CD8-positive, alpha-beta memory T cell (primary cell): ENCODE measurements around the gene BACH2. TPM values are rescaled to one million over a fixed set of nuclear protein-coding genes. Genes with fewer than 3 reads are reported as not detected.

ENCODE experiments used
- CTCF ChIA-PET: fragments of 350-600 bp; sonication (Branson Sonifier 250); formaldehyde crosslinking; loops from one replicate; lab custom pipeline; 2021; ENCODE audit warnings: antibody characterized with exemption; lab: Charles Lee
- POLR2A ChIA-PET: fragments of 350-600 bp; sonication (Branson Sonifier 250); formaldehyde crosslinking; loops from one replicate; lab custom pipeline; 2021; ENCODE audit warnings: antibody characterized with exemption; lab: Charles Lee
- DNase-seq, 5 donors: peaks; one replicate each; pipeline versions ENCODE4 v3.0.0 to v3.0.0-alpha.2; 2020 to 2022; ENCODE audit warnings: mixed read lengths in 1 of 5
- H3K27ac ChIP-seq: one replicate; pipeline ENCODE4 v1.7.0; 2013; ENCODE audit warnings: low read depth, mild to moderate bottlenecking, low read length, moderate library complexity
- H3K27me3 ChIP-seq: 2 replicates; pipeline ENCODE4 v1.7.0; 2013; ENCODE audit warnings: low read length, mild to moderate bottlenecking; ENCODE audit not compliant: insufficient read depth, poor library complexity, severe bottlenecking
- H3K36me3 ChIP-seq: 2 replicates; pipeline ENCODE4 v1.7.0; 2013; ENCODE audit warnings: mild to moderate bottlenecking, low read length, moderate library complexity; ENCODE audit not compliant: insufficient read depth
- H3K4me1 ChIP-seq: 2 replicates; pipeline ENCODE4 v1.7.0; 2013; ENCODE audit warnings: mild to moderate bottlenecking, low read length, moderate library complexity; ENCODE audit not compliant: insufficient read depth
- H3K4me3 ChIP-seq: 2 replicates; pipeline ENCODE4 v1.7.0; 2013; ENCODE audit warnings: mild to moderate bottlenecking, low read length
- H3K9me3 ChIP-seq: 2 replicates; pipeline ENCODE4 v1.7.0; 2013; ENCODE audit warnings: mild to moderate bottlenecking, low read length
- H3K27ac Mint-ChIP-seq, 8 donors: one replicate each; pipeline ENCODE4 v1.8.0; 2020 to 2021; ENCODE audit warnings: mixed read lengths in 8 of 8, mild to moderate bottlenecking in 6 of 8, inconsistent platforms in 3 of 8, moderate library complexity in 3 of 8
- H3K27me3 Mint-ChIP-seq, 2 donors: one replicate each; pipeline ENCODE4 v1.8.0; 2020 to 2021; ENCODE audit warnings: mixed read lengths in 2 of 2, mild to moderate bottlenecking in 1 of 2, moderate library complexity in 1 of 2
- H3K36me3 Mint-ChIP-seq, 3 donors: one replicate each; pipeline ENCODE4 v1.8.0; 2020 to 2021; ENCODE audit warnings: mixed read lengths in 3 of 3, inconsistent platforms in 1 of 3, mild to moderate bottlenecking in 1 of 3
- H3K4me1 Mint-ChIP-seq, 3 donors: one replicate each; pipeline ENCODE4 v1.8.0; 2020 to 2021; ENCODE audit warnings: mixed read lengths in 3 of 3, inconsistent platforms in 1 of 3, mild to moderate bottlenecking in 1 of 3
- H3K4me3 Mint-ChIP-seq, 7 donors: one replicate each; pipeline ENCODE4 v1.8.0; 2020 to 2021; ENCODE audit warnings: mixed read lengths in 7 of 7, mild to moderate bottlenecking in 6 of 7, moderate library complexity in 4 of 7, inconsistent platforms in 2 of 7
- H3K9me3 Mint-ChIP-seq, 5 donors: one replicate each; pipeline ENCODE4 v1.8.0; 2020 to 2022; ENCODE audit warnings: mixed read lengths in 5 of 5, mild to moderate bottlenecking in 3 of 5, moderate library complexity in 2 of 5, inconsistent platforms in 1 of 5
- polyA plus RNA-seq: library from polyadenylated mRNA; unstranded; fragments of 300-500 nt; fragmentation: Illumina TruSeq; gene quantifications from one replicate; pipeline ENCODE4 v1.2.3, GENCODE V29; 2021
- total RNA-seq, 2 experiments: library from RNA; stranded (reverse); gene quantifications; one replicate each; pipeline ENCODE4 v1.2.3, GENCODE V29; 2021

Gene BACH2
- total and polyA plus RNA-seq, 3 experiments from 2014 or later = 7.4 to 41.8 (median 39.9) TPM

DNA sequence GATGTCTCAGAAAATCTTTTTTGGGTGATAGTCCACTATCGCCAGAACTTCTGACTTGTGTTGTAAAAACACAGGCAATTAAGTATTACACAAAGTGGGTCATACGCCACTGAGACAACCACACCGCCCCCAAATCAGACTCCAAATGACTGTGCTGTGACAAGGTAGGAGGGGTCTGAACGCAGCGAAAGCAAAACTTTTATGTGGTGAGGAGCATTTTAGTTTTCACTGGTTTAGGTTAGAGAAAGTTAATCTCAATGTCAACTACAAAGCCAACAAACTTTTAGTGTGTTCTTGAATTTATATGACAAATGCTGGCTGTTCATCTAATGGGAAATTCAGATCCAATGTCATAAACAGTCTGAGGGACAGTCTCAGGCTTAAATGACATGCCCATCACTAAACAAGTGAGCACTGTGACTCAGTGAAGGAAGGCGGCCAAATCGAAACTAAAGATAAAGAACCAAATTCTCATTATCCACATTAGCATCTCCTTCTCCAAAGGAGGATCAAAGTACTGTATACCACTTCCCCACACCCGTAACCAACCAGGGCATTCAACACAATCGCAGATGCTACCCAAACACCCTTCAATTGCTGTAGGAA, 215.7 kb downstream of the BACH2 start:
- H3K36me3 ChIP-seq = no peaks in the 10 kb centered on the region
- peak; percentile 42 to 85 (median 77) for DNase-seq
- peaks cover 78% of the 10 kb centered on the region for H3K4me1 ChIP-seq
- H3K27me3 Mint-ChIP-seq = peaks cover 1 to 6% of the 10 kb centered on the region in 2 donors
- H3K27me3 ChIP-seq = no peaks in the 10 kb centered on the region
- H3K9me3 ChIP-seq = no peaks in the 10 kb centered on the region
- POLR2A ChIA-PET = interaction anchor here (0.6 to 1.5 kb wide), 2 partner anchors 8 to 137 kb away, joined by 3 read pairs; no protein-coding TSS in a partner anchor
- CTCF ChIA-PET = no interaction called here
- H3K27ac ChIP-seq = peak overlapping the region; percentile 50
- peaks cover 89 to 100% (median 99%) of the 10 kb centered on the region in 3 donors for H3K4me1 Mint-ChIP-seq
- H3K4me3 Mint-ChIP-seq = peak overlapping the region; percentile 86 to 94 (median 89)
- H3K36me3 Mint-ChIP-seq = peaks cover 0 to 4% (median 2%) of the 10 kb centered on the region in 3 donors
- H3K9me3 Mint-ChIP-seq = no peaks in the 10 kb centered on the region
- peak overlapping the region; percentile 86 to 98 (median 94) for H3K27ac Mint-ChIP-seq
- peak overlapping the region; percentile 76 for H3K4me3 ChIP-seq

DNA sequence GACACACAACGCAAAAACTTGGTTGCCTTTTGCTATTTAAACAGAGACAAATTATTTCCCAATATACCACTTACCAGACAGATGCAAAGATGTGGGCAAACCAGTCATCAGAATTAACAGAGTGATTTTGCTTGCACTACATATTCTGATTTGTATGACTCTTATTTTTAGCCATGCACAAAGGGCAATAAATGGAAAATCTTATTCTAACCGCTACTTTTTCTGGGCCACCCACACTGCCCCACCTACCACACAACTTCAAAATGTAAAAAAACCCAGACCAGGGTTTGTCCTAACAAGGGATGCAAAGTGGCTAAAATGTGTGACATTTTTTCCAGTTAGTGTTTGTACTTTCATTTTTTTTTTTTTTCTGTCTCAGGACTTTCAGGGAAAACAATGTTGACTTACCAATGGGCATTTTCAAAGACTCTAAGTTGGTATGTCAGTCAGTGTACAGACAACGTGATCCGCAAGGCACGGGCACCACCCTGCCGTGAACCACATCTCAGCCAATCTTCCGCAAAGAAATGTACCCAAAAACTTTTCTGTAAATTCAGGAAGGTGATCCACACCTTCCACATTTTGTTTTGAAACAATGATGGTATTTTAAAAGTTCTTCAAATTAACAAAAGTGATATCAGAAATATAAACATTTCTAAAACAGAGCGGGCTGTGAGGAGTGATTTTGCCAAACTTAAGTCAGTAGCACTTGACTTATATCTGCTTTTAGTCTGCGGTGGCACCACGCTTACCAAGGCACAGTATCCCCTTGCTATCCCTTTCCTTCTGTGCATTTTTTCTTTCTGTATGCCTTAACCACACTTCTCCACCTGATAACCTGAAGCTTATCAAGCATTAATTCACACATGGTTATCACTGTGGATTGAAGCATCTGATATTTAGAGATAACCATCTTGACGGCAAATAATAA, 216.8 kb downstream of the BACH2 start:
- H3K36me3 ChIP-seq = no peaks in the 10 kb centered on the region
- H3K27ac Mint-ChIP-seq = peak overlapping the region; percentile 86 to 98 (median 94)
- H3K4me3 ChIP-seq = peak overlapping the region; percentile 76
- H3K27me3 ChIP-seq = no peaks in the 10 kb centered on the region
- H3K36me3 Mint-ChIP-seq = peaks cover 0 to 6% (median 0%) of the 10 kb centered on the region in 3 donors
- H3K4me1 Mint-ChIP-seq = peaks cover 89 to 97% (median 96%) of the 10 kb centered on the region in 3 donors
- no peaks in the 10 kb centered on the region for H3K9me3 Mint-ChIP-seq
- H3K4me3 Mint-ChIP-seq = peak overlapping the region; percentile 86 to 94 (median 89)
- peaks cover 73% of the 10 kb centered on the region for H3K4me1 ChIP-seq
- CTCF ChIA-PET = no interaction called here
- POLR2A ChIA-PET = interaction anchor here (0.6 kb wide), 1 partner anchor 139 kb away, joined by 3 read pairs; no protein-coding TSS in a partner anchor
- no peaks in the 10 kb centered on the region for H3K9me3 ChIP-seq
- DNase-seq = peak in 2 of 5 donors; percentile 21 to 29
- peaks cover 1 to 6% of the 10 kb centered on the region in 2 donors for H3K27me3 Mint-ChIP-seq
- peak overlapping the region; percentile 50 for H3K27ac ChIP-seq

DNA sequence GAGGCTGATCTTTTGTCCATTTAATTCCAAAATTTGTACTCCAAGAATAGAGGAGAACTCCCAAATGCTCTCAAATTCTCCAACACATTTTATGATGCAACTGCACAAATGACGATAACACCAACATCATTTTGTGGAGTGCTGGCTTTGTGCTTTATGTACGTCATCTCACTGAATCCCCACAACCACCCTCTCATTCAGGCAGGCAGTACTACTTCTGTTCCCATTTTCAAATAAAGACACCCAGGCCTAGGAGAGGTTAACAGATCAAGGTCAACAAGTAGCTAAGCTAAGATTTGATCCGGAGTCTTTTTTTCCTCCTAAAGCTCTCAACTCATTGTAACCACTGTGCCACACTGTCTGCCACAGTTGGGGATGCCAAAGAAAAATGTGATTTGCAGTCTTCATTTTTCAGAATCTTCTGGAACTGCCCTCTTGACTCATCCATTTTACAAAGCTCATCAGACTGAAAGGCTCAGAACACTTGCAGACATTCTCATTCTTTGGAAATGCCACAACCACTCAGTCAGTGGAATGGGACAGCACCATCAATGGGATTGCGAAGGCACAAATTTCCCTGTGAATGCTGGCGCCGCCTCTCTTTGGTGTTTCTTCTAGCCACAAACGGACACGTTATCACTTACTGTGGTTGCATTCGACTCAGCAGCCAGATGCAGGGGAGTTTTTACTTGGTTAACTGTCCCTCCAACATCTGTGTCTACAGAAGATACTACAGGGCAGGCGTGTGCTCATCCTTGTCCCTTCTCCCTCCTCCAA, 217.9 kb downstream of the BACH2 start:
- Mint-ChIP-seq H3K4me3 (peak overlapping the region; percentile 86 to 94 (median 89)), H3K9me3 (no peaks in the 10 kb centered on the region), H3K27ac (peak overlapping the region; percentile 41 to 98 (median 94)), H3K27me3 (peaks cover 1 to 6% of the 10 kb centered on the region in 2 donors), H3K4me1 (peaks cover 86 to 95% (median 94%) of the 10 kb centered on the region in 3 donors), H3K36me3 (peaks cover 0 to 6% (median 0%) of the 10 kb centered on the region in 3 donors)
- Histone ChIP-seq H3K36me3 (no peaks in the 10 kb centered on the region), H3K27me3 (no peaks in the 10 kb centered on the region), H3K4me3 (peak overlapping the region; percentile 76), H3K27ac (no peak overlapping the region), H3K4me1 (peaks cover 68% of the 10 kb centered on the region), H3K9me3 (no peaks in the 10 kb centered on the region)
- peak in 2 of 5 donors; percentile 5 to 39 for DNase-seq
- CTCF ChIA-PET = interaction anchor here (1.3 kb wide), 1 partner anchor 14 kb away, joined by 3 read pairs; no protein-coding TSS in a partner anchor
- POLR2A ChIA-PET = no interaction called here

DNA sequence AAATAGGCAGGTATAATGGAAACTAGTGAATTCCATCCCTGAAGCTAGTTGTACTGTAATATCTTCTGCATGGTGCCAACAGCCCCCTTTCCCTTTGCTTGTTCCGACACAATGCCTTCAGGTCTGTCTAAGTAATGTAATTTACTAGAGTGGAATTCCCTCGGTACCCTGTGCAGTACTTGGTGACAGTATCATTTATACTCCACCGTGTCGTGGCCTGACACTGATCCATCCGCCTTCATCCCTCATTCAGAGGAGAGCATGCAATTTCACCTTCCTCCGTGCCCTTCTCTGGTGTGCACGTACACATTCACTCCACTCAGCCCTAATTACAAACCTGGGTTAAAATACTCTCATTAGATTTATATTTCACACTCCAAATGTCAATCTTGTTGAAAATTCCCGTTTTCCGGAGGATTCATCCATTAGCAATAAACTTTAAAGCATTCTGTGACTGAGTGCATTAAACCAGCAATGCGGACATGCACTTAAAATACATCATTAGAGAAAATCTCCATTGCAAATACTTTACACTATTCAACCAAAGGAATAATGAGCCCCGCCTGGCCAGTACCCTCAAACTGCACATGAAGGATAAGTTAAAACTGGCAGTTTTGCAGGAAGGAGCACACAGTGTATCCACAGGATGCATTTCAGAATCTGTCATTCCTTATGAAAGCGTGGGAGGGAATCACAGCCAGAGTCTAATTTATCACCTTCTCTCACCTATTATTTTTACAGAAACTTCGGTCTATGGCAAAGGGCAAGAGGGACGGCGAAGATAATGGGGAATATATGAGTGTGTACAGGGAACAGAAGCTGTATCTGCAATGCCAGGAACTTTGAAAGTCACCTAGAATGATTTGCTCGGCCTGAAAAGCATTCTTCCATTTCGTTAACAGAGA, 219.9 kb downstream of the BACH2 start:
- peaks cover 0 to 11% (median 0%) of the 10 kb centered on the region in 3 donors for H3K36me3 Mint-ChIP-seq
- ChIA-PET CTCF (interaction anchor here (1.0 kb wide), 1 partner anchor 403 kb away, joined by 3 read pairs; no protein-coding TSS in a partner anchor), POLR2A (no interaction called here)
- no peaks in the 10 kb centered on the region for H3K9me3 Mint-ChIP-seq
- peaks cover 89 to 95% (median 94%) of the 10 kb centered on the region in 3 donors for H3K4me1 Mint-ChIP-seq
- no peaks in the 10 kb centered on the region for H3K27me3 ChIP-seq
- peak overlapping the region in 1 of 7 donors; percentile 89 for H3K4me3 Mint-ChIP-seq
- H3K27ac Mint-ChIP-seq = no peak overlapping the region
- DNase-seq = no peak
- H3K36me3 ChIP-seq = no peaks in the 10 kb centered on the region
- peaks cover 1 to 6% of the 10 kb centered on the region in 2 donors for H3K27me3 Mint-ChIP-seq
- H3K4me3 ChIP-seq = no peak overlapping the region
- peaks cover 66% of the 10 kb centered on the region for H3K4me1 ChIP-seq
- no peak overlapping the region for H3K27ac ChIP-seq
- H3K9me3 ChIP-seq = no peaks in the 10 kb centered on the region

DNA sequence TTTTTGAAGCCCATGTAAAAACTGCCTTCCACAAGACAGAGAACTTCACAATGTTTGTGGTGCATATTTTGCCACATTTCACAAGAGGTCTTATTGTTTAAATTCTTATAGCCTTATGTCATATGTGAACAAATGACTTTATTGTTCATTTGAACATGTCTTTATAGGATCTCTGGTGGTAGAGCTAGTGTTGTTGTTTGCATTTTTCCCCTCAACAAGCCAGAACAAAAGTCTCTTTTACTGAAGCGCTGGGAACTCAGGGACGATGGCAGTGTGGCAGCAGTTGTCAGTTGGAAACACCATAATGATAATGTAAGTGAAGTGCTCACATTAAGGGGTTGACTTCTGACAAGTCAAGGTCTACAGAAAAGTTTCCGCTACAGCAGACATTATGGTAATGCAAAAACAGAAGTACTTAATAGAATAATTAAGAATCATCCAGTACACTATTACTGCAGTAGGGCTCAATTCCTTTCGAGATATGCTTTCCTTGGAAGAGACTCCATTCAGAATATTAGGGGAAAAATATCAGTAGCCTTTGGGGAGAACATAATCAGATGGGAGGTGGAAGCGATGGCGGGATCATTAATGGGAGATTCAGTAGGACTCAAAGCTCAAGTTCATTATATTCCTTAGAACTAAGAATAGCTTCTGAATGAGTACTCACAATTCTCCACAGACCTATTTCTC, 222.3 kb downstream of the BACH2 start:
- ChIA-PET POLR2A (no interaction called here), CTCF (no interaction called here)
- H3K27me3 Mint-ChIP-seq = peaks cover 0 to 4% of the 10 kb centered on the region in 2 donors
- Histone ChIP-seq H3K9me3 (no peaks in the 10 kb centered on the region), H3K36me3 (no peaks in the 10 kb centered on the region), H3K27me3 (no peaks in the 10 kb centered on the region), H3K27ac (no peak overlapping the region), H3K4me1 (peaks cover 58% of the 10 kb centered on the region), H3K4me3 (no peak overlapping the region)
- DNase-seq = no peak
- no peak overlapping the region for H3K4me3 Mint-ChIP-seq
- peak overlapping the region in 2 of 8 donors; percentile 7 to 16 for H3K27ac Mint-ChIP-seq
- peaks cover 78 to 86% (median 85%) of the 10 kb centered on the region in 3 donors for H3K4me1 Mint-ChIP-seq
- H3K36me3 Mint-ChIP-seq = peaks cover 4 to 23% (median 6%) of the 10 kb centered on the region in 3 donors
- H3K9me3 Mint-ChIP-seq = no peaks in the 10 kb centered on the region

DNA sequence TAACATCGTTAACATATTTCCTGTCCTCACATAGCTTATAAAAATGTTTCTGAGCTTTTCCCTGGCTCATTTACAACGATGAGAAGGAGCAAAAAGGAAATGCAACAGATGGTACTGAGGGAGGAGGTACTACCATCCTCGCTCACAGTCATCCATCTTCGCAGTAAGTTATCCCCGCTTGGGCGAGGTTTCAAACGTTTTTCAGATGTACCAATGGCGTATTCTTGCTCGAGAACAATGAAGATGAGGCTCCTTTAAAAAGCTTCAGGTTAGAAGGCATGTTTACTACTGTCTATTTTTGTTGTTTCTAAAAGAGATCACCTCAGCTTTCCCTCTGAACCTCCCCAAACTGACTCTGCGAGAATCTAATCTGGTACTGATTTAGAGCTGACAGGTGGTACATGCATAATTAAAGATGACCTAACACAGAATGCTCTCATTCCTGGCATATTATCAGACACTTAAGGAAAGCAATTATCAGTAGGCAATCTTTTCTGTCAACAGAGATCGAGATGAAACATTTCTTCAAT, 223.6 kb downstream of the BACH2 start:
- Histone ChIP-seq H3K9me3 (no peaks in the 10 kb centered on the region), H3K27me3 (no peaks in the 10 kb centered on the region), H3K27ac (no peak overlapping the region), H3K36me3 (no peaks in the 10 kb centered on the region), H3K4me3 (no peak overlapping the region), H3K4me1 (peaks cover 44% of the 10 kb centered on the region)
- peak overlapping the region in 4 of 8 donors; percentile 15 to 43 (median 28) for H3K27ac Mint-ChIP-seq
- peaks cover 74 to 85% (median 85%) of the 10 kb centered on the region in 3 donors for H3K4me1 Mint-ChIP-seq
- H3K9me3 Mint-ChIP-seq = no peaks in the 10 kb centered on the region
- peak in 1 of 5 donors; percentile 16 for DNase-seq
- H3K4me3 Mint-ChIP-seq = peak overlapping the region in 3 of 7 donors; percentile 5 to 35 (median 24)
- ChIA-PET CTCF (interaction anchor here (2.4 kb wide), 1 partner anchor 11 kb away, joined by 8 read pairs; no protein-coding TSS in a partner anchor), POLR2A (interaction anchor here (0.9 kb wide), 1 partner anchor 9 kb away, joined by 3 read pairs; no protein-coding TSS in a partner anchor)
- no peaks in the 10 kb centered on the region for H3K27me3 Mint-ChIP-seq
- peaks cover 4 to 32% (median 8%) of the 10 kb centered on the region in 3 donors for H3K36me3 Mint-ChIP-seq
